ENCODE data around the gene CAMKK1.

GRCh38 chr17:3867106-3867505 is 25.7 kb downstream of the CAMKK1 start:
- TF ChIP-seq CTCF (conservative IDR thresholded peaks at IDR 0.05; ENCODE audit: low read length) (no peak), EZH2phosphoT487 (IDR thresholded peaks at IDR 0.05; ENCODE audit: borderline replicate concordance) (no peak)

All from Loucy (cell line).